Osteoblast (primary cell): ENCODE measurements around the gene ALPK1. TPM values are rescaled to one million over a fixed set of nuclear protein-coding genes. Genes with fewer than 3 reads are reported as not detected.

ENCODE experiments used
- DNase-seq: peaks from one replicate; pipeline ENCODE4 v3.0.0; 2011; ENCODE audit warnings: low spot score, mixed read lengths; ENCODE audit not compliant: insufficient read length; ENCODE audit errors: missing footprints
- H2AFZ ChIP-seq: 2 replicates; pipeline ENCODE4 v1.6.0; 2011; ENCODE audit warnings: mild to moderate bottlenecking, low read length
- H3K27ac ChIP-seq: 2 replicates; pipeline ENCODE4 v1.5.1; 2011; ENCODE audit warnings: mild to moderate bottlenecking, low read depth, low read length, moderate library complexity
- H3K27me3 ChIP-seq: 2 replicates; pipeline ENCODE4 v1.6.0; 2012; ENCODE audit warnings: mild to moderate bottlenecking, control low read depth, inconsistent platforms, low read length, moderate library complexity; ENCODE audit not compliant: insufficient read depth
- H3K36me3 ChIP-seq: 2 replicates; pipeline ENCODE4 v1.5.1; 2011; ENCODE audit warnings: mild to moderate bottlenecking, low read length, control low read depth, moderate library complexity; ENCODE audit not compliant: insufficient read depth
- H3K4me1 ChIP-seq: 2 replicates; pipeline ENCODE4 v1.5.1; 2011; ENCODE audit warnings: mild to moderate bottlenecking, low read length, control low read depth, moderate library complexity; ENCODE audit not compliant: insufficient read depth
- H3K4me2 ChIP-seq: 2 replicates; pipeline ENCODE4 v1.6.0; 2011; ENCODE audit warnings: mild to moderate bottlenecking, low read length; ENCODE audit not compliant: insufficient read depth
- H3K4me3 ChIP-seq: fragments of 200-600 bp; sonication (generic); 3 replicates; pipeline ENCODE4 v1.5.1; 2012; ENCODE audit warnings: mild to moderate bottlenecking, low read length, inconsistent platforms; ENCODE audit not compliant: insufficient read depth
- H3K79me2 ChIP-seq: 2 replicates; pipeline ENCODE4 v1.6.0; 2012; ENCODE audit warnings: mild to moderate bottlenecking, low read length, control low read depth, inconsistent platforms; ENCODE audit not compliant: insufficient read depth
- H3K9me3 ChIP-seq: 2 replicates; pipeline ENCODE4 v1.5.1; 2011; ENCODE audit warnings: low read depth, low read length, control low read depth
- H4K20me1 ChIP-seq: 2 replicates; pipeline ENCODE4 v1.6.0; 2012; ENCODE audit warnings: mild to moderate bottlenecking, low read length, control low read depth; ENCODE audit not compliant: insufficient read depth
- total RNA-seq: library from RNA; depleted of rRNA; stranded (reverse); fragments of >200 nt; gene quantifications from 2 replicates; pipeline ENCODE4 v1.2.3, GENCODE V29; 2012
- TF ChIP-seq, protein P1 (sequence below): IDR thresholded peaks from 2 replicates; pipeline ENCODE4 v1.5.1; 2011; ENCODE audit warnings: mild to moderate bottlenecking, low read depth, low read length, moderate library complexity; ENCODE audit errors: extremely low read depth

ALPK1 gene
- total RNA-seq = 36.2 and 39.8 TPM in 2 replicates

DNA sequence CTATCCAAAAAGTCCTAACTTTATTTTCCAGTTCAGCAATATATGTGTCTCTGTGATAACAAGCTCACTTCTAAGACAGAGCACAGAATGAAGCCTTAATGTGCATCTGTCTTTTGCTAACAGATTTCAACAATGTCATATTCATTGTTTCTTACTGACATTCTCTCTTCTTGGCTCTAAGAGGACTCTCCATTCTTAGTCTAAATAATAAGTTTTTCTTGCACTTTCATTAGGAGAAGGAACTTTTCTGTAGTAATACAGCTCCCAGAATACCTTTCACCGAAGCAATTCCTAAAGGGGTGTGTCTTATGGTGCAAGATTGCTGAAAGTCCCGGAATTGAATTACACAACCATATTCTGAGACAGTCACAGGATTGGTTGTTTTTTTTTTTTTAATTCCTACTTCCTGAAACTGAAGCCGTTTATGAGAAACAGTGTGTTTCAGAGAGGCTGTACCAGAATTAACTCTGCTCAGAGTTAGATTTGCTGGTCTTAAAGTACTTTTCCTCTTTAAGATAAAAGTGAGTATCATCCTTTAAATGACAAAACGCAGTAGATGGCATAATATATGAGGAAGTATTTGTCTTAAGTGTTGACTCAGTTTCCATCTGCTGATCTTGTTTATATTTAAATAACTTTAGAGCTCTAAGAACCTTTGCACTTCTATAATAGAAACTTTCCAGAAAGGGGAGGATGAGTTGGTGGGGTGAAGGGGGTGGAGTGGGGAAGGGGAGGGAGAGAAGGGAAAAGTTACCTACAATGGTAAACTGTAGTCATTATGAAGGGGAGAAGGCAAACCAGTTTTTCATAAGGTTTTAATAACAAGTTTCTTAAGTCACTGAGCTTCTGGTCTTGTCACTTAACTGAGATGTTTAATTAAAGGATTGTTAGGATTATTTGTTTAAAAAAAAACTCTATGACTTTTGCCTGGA is at the start of gene ALPK1:
TSS of gene ALPK1 (plus strand) at position 421 of the 932 bp plus-strand sequence.
- H2AFZ ChIP-seq = peak within 1 kb of the TSS; percentile 97
- TF ChIP-seq, protein P1, sequence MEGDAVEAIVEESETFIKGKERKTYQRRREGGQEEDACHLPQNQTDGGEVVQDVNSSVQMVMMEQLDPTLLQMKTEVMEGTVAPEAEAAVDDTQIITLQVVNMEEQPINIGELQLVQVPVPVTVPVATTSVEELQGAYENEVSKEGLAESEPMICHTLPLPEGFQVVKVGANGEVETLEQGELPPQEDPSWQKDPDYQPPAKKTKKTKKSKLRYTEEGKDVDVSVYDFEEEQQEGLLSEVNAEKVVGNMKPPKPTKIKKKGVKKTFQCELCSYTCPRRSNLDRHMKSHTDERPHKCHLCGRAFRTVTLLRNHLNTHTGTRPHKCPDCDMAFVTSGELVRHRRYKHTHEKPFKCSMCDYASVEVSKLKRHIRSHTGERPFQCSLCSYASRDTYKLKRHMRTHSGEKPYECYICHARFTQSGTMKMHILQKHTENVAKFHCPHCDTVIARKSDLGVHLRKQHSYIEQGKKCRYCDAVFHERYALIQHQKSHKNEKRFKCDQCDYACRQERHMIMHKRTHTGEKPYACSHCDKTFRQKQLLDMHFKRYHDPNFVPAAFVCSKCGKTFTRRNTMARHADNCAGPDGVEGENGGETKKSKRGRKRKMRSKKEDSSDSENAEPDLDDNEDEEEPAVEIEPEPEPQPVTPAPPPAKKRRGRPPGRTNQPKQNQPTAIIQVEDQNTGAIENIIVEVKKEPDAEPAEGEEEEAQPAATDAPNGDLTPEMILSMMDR = no peak
- H3K4me3 ChIP-seq = peak within 1 kb of the TSS; percentile 77
- H4K20me1 ChIP-seq = no peaks in the 10 kb centered on the region
- peaks cover 8% of the 10 kb centered on the region for H3K79me2 ChIP-seq
- H3K4me1 ChIP-seq = peaks cover 4% of the 10 kb centered on the region
- H3K9me3 ChIP-seq = no peaks in the 10 kb centered on the region
- peak; percentile 88 for DNase-seq
- no peaks in the 10 kb centered on the region for H3K36me3 ChIP-seq
- H3K4me2 ChIP-seq = peak within 1 kb of the TSS; percentile 93
- no peaks in the 10 kb centered on the region for H3K27me3 ChIP-seq
- H3K27ac ChIP-seq = peak within 1 kb of the TSS; percentile 73

DNA sequence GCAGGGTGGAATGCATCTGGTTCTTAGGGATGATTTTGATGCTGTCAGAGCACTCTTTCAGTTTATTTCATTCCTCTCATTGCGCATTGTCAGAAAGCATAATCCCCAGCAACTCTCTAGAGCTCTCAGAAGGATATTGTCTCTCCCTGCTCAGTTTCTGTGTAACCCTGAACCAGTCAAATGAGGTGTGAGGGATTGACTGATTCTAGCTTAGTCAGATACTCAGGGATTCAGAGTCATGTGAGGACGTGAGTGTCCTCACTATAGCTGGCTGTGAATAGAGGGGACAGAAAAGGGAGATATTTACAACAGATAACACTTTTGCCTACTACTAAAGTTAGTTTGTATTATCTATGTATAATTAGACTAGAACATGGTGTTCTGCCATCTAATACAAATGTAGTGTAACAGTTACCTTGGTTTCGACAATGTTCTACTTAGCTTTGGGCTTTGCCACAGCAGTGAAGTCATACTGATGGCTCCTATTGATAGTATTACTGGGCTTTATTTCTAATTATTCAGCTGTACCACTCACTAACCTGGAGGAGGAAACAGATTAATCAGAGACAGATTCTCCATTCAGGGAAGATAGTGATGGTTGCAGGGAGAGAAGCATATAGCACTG is 46.0 kb upstream of the ALPK1 start:
- Histone ChIP-seq H3K79me2 (peaks cover 22% of the 10 kb centered on the region), H3K27me3 (no peaks in the 10 kb centered on the region), H3K9me3 (no peaks in the 10 kb centered on the region), H3K4me3 (no peak overlapping the region), H4K20me1 (no peaks in the 10 kb centered on the region), H3K4me2 (no peak overlapping the region), H3K36me3 (no peaks in the 10 kb centered on the region), H2AFZ (no peak overlapping the region), H3K4me1 (no peaks in the 10 kb centered on the region), H3K27ac (no peak overlapping the region)
- no peak for DNase-seq
- TF ChIP-seq, protein P1 = no peak

- TF ChIP-seq, protein P1 = no peak
- DNase-seq = no peak
- no peaks in the 10 kb centered on the region for H3K27me3 ChIP-seq
- H3K9me3 ChIP-seq = no peaks in the 10 kb centered on the region
- H3K4me1 ChIP-seq = no peaks in the 10 kb centered on the region
- no peaks in the 10 kb centered on the region for H3K36me3 ChIP-seq
- H3K79me2 ChIP-seq = peaks cover 19% of the 10 kb centered on the region
- no peak overlapping the region for H3K27ac ChIP-seq
- no peaks in the 10 kb centered on the region for H4K20me1 ChIP-seq
- H3K4me3 ChIP-seq = no peak overlapping the region
- H3K4me2 ChIP-seq = no peak overlapping the region
- H2AFZ ChIP-seq = no peak overlapping the region
Observed at GRCh38 chr4:112252234-112252633, 44.9 kb upstream of the ALPK1 start.

GRCh38 chr4:112253382-112254000 is 43.7 kb upstream of the ALPK1 start:
- TF ChIP-seq, protein P1 = no peak
- Histone ChIP-seq H3K79me2 (peaks cover 19% of the 10 kb centered on the region), H4K20me1 (no peaks in the 10 kb centered on the region), H3K27ac (no peak overlapping the region), H3K4me2 (no peak overlapping the region), H3K36me3 (no peaks in the 10 kb centered on the region), H2AFZ (peak overlapping the region; percentile 20), H3K4me1 (no peaks in the 10 kb centered on the region), H3K9me3 (no peaks in the 10 kb centered on the region), H3K4me3 (no peak overlapping the region), H3K27me3 (no peaks in the 10 kb centered on the region)
- no peak for DNase-seq
